ENCODE data around the gene FER. TPM values are rescaled to one million over a fixed set of nuclear protein-coding genes. Genes with fewer than 3 reads are reported as not detected.
"Not testable (repeated sequence)": the region's sequence is repeated elsewhere in the genome, so short reads cannot be mapped to it uniquely, and the experiment has no call there.

The FER gene
- total RNA-seq, 1 donor from 2014 or later, result 35.3 TPM

- no peak overlapping the region for H3K4me3 ChIP-seq
- ATAC-seq (no peak), DNase-seq (no peak)
- H3K4me1 ChIP-seq, result no peaks in the 10 kb centered on the region
- H3K9me3 ChIP-seq, result peaks cover 5% of the 10 kb centered on the region
- H3K36me3 ChIP-seq, result no peaks in the 10 kb centered on the region
- TF ChIP-seq, protein P1, sequence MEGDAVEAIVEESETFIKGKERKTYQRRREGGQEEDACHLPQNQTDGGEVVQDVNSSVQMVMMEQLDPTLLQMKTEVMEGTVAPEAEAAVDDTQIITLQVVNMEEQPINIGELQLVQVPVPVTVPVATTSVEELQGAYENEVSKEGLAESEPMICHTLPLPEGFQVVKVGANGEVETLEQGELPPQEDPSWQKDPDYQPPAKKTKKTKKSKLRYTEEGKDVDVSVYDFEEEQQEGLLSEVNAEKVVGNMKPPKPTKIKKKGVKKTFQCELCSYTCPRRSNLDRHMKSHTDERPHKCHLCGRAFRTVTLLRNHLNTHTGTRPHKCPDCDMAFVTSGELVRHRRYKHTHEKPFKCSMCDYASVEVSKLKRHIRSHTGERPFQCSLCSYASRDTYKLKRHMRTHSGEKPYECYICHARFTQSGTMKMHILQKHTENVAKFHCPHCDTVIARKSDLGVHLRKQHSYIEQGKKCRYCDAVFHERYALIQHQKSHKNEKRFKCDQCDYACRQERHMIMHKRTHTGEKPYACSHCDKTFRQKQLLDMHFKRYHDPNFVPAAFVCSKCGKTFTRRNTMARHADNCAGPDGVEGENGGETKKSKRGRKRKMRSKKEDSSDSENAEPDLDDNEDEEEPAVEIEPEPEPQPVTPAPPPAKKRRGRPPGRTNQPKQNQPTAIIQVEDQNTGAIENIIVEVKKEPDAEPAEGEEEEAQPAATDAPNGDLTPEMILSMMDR (IDR thresholded peaks at IDR 0.05), result no peak
- no peaks in the 10 kb centered on the region for H3K27me3 ChIP-seq (ENCODE audit: low read depth)
- no peak overlapping the region for H3K27ac ChIP-seq
- intact Hi-C loops (cut with DNase I), result no loop called here
Observed at GRCh38 chr5:108760512-108760911, 12.8 kb downstream of the FER start.

- DNase-seq (no peak), ATAC-seq (no peak)
- Histone ChIP-seq H3K27me3 (ENCODE audit: low read depth) (no peaks in the 10 kb centered on the region), H3K27ac (no peak overlapping the region), H3K36me3 (no peaks in the 10 kb centered on the region), H3K4me1 (no peaks in the 10 kb centered on the region), H3K9me3 (peaks cover 5% of the 10 kb centered on the region), H3K4me3 (no peak overlapping the region)
- TF ChIP-seq, protein P1 (IDR thresholded peaks at IDR 0.05), result no peak
- intact Hi-C loops (cut with DNase I), result no loop called here
Observed at GRCh38 chr5:108762660-108763059, 15.0 kb downstream of the FER start.

GRCh38 chr5:108763222-108763916 lies 15.7 kb downstream of the FER start:
- Histone ChIP-seq H3K4me1 (no peaks in the 10 kb centered on the region), H3K27me3 (ENCODE audit: low read depth) (no peaks in the 10 kb centered on the region), H3K36me3 (no peaks in the 10 kb centered on the region), H3K27ac (no peak overlapping the region), H3K9me3 (peaks cover 5% of the 10 kb centered on the region), H3K4me3 (no peak overlapping the region)
- intact Hi-C loops (cut with DNase I), result no loop called here
- TF ChIP-seq, protein P1 (IDR thresholded peaks at IDR 0.05), result no peak
- no peak for ATAC-seq
- DNase-seq, result no peak

GRCh38 chr5:108765647-108766046 lies 17.9 kb downstream of the FER start:
- ATAC-seq (no peak), DNase-seq (no peak)
- no peaks in the 10 kb centered on the region for H3K36me3 ChIP-seq
- no peaks in the 10 kb centered on the region for H3K27me3 ChIP-seq (ENCODE audit: low read depth)
- H3K9me3 ChIP-seq, result no peaks in the 10 kb centered on the region
- no peak overlapping the region for H3K4me3 ChIP-seq
- no peak overlapping the region for H3K27ac ChIP-seq
- intact Hi-C loops (cut with DNase I), result no loop called here
- no peaks in the 10 kb centered on the region for H3K4me1 ChIP-seq
- TF ChIP-seq, protein P1 (IDR thresholded peaks at IDR 0.05), result no peak

DNA sequence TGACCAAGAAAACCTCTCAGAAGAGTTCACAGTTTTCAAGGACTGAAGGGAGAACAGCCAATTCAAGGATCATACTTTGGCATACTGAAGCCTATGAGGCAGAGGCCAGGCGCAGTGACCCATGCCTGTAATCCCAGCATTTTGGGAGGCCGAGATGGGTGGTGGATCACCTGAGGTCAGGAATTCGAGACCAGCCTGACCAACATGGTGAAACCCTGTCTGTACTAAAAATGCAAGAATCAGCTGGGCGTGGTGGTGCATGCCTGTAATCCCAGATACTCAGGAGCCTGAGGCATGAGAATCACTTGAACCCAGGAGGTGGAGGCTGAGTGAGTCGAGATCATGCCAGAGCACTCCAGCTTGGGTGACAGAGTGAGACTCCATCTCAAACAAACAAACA lies 19.2 kb downstream of the FER start:
- H3K4me1 ChIP-seq; H3K4me3 ChIP-seq; H3K36me3 ChIP-seq; ATAC-seq; DNase-seq; H3K27me3 ChIP-seq (ENCODE audit: low read depth); H3K9me3 ChIP-seq; H3K27ac ChIP-seq; intact Hi-C loops (cut with DNase I): not testable (repeated sequence)

- intact Hi-C loops (cut with DNase I), result no loop called here
- ATAC-seq, result no peak
Observed at GRCh38 chr5:108769352-108769751, 21.7 kb downstream of the FER start.

More at GRCh38 chr5:108769352-108769751, 21.7 kb downstream of the FER start:
- Histone ChIP-seq H3K27ac (no peak overlapping the region), H3K9me3 (no peaks in the 10 kb centered on the region), H3K4me3 (no peak overlapping the region), H3K4me1 (no peaks in the 10 kb centered on the region), H3K27me3 (ENCODE audit: low read depth) (no peaks in the 10 kb centered on the region), H3K36me3 (no peaks in the 10 kb centered on the region)
- DNase-seq, result no peak
- TF ChIP-seq, protein P1 (IDR thresholded peaks at IDR 0.05), result no peak

Data from lower lobe of right lung (tissue), 2 donors.